NCI-H774 (cell line): Measurements from ENCODE around the gene TBC1D32.
"Not testable (repeated sequence)": the region's sequence is repeated elsewhere in the genome, so short reads cannot be mapped to it uniquely, and the experiment has no call there.

Experiments
- DNase-seq: peaks from one replicate; lab custom pipeline; 2025; lab: John Stamatoyannopoulos, UW

Gene TBC1D32

GRCh38 chr6:121135425-121135824, 198.9 kb downstream of the TBC1D32 start:
- no peak for DNase-seq

GRCh38 chr6:121134922-121135321, 199.4 kb downstream of the TBC1D32 start:
- no peak for DNase-seq

- no peak for DNase-seq
Measured at GRCh38 chr6:121124600-121124999, 209.7 kb downstream of the TBC1D32 start.

- no peak for DNase-seq
Measured at GRCh38 chr6:121112356-121112755, 221.9 kb downstream of the TBC1D32 start.

GRCh38 chr6:121110733-121111132, 223.5 kb downstream of the TBC1D32 start:
- no peak for DNase-seq

GRCh38 chr6:121106962-121107361, 227.3 kb downstream of the TBC1D32 start:
- no peak for DNase-seq

- no peak for DNase-seq
Measured at GRCh38 chr6:121105461-121105860, 228.8 kb downstream of the TBC1D32 start.

- DNase-seq, result no peak
Measured at GRCh38 chr6:121093928-121094327, 240.4 kb downstream of the TBC1D32 start.

GRCh38 chr6:121090492-121090891, 243.8 kb downstream of the TBC1D32 start:
- no peak for DNase-seq

GRCh38 chr6:121086876-121087275, 247.4 kb downstream of the TBC1D32 start:
- no peak for DNase-seq

- DNase-seq, result no peak
Measured at GRCh38 chr6:121076119-121076518, 258.2 kb downstream of the TBC1D32 start.

GRCh38 chr6:121068749-121069148, 265.5 kb downstream of the TBC1D32 start:
- not testable (repeated sequence) for DNase-seq

GRCh38 chr6:121067381-121067780, 266.9 kb downstream of the TBC1D32 start:
- no peak for DNase-seq

- DNase-seq, result no peak
Measured at GRCh38 chr6:121064345-121064744, 269.9 kb downstream of the TBC1D32 start.

- peak; percentile 45 for DNase-seq
Measured at GRCh38 chr6:121055572-121056163, 278.6 kb downstream of the TBC1D32 start.

- DNase-seq, result not testable (repeated sequence)
Measured at GRCh38 chr6:121048593-121048992, 285.7 kb downstream of the TBC1D32 start.

GRCh38 chr6:121044905-121045304, 289.4 kb downstream of the TBC1D32 start:
- not testable (repeated sequence) for DNase-seq

- not testable (repeated sequence) for DNase-seq
Measured at GRCh38 chr6:121043706-121044105, 290.6 kb downstream of the TBC1D32 start.

- not testable (repeated sequence) for DNase-seq
Measured at GRCh38 chr6:121043211-121043610, 291.1 kb downstream of the TBC1D32 start.

- DNase-seq, result no peak
Measured at GRCh38 chr6:121042766-121043165, 291.5 kb downstream of the TBC1D32 start.

GRCh38 chr6:121040831-121041230, 293.4 kb downstream of the TBC1D32 start:
- no peak for DNase-seq

GRCh38 chr6:121033091-121033490, 301.2 kb downstream of the TBC1D32 start:
- no peak for DNase-seq

GRCh38 chr6:121032268-121033006, 301.8 kb downstream of the TBC1D32 start:
- no peak for DNase-seq
